Neuron (in vitro differentiated cells): ENCODE data around the gene PPP1R15A.
A peak's percentile ranks its signal among the peaks of the same experiment; 100 is the strongest.
"Not testable (repeated sequence)": the region's sequence is repeated elsewhere in the genome, so short reads cannot be mapped to it uniquely, and the experiment has no call there.

Source experiments
- H2AFZ ChIP-seq: one replicate; pipeline ENCODE4 v1.6.1; 2013; ENCODE audit warnings: low read depth, mild to moderate bottlenecking, inconsistent platforms, low read length, moderate library complexity
- H3K27me3 ChIP-seq: one replicate; pipeline ENCODE4 v1.6.1; 2013; ENCODE audit warnings: low read length; ENCODE audit not compliant: insufficient read depth
- H3K36me3 ChIP-seq: one replicate; pipeline ENCODE4 v1.6.1; 2013; ENCODE audit warnings: low read length; ENCODE audit not compliant: insufficient read depth
- H3K4me1 ChIP-seq: one replicate; pipeline ENCODE4 v1.6.1; 2013; ENCODE audit warnings: low read length; ENCODE audit not compliant: insufficient read depth
- H3K4me3 ChIP-seq: 2 replicates; pipeline ENCODE4 v1.5.1; 2013; ENCODE audit warnings: mild to moderate bottlenecking, low read length, moderate library complexity
- H3K9me3 ChIP-seq: one replicate; pipeline ENCODE4 v1.6.1; 2013; ENCODE audit warnings: low read length

PPP1R15A gene

DNA sequence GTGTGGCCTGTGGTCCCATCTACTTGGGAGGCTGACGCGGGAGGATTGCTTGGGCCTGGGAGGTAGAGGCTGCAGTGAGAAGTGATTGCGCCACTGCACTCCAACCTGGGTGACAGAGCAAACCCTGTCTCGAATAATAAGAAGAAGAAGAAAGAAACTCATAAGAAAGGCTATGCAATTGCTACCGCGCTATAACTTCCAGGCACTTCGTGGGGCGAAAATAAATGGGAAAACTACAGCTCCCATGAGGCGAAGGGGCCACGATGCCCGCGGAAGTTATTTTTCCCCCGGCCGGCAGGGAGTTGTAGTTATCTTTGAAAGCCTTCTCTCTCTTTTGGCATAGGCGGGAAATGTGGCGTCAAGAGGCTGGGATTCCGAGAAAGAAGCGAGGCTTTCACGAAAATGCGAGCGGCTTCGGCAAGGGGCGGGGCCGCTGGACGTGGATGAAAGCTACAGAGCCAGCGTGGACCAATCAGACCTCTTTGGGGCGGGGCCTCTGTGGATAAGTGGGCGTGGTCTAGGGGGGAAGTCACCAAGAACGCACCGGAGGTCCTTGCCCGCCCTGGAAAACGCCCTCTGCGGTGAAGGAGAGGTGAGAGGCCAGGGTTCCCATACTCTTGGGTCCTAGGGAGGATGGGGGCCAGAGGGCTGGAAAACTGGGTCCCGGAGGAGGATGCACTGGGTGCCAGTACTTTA, 27.7 kb downstream of the PPP1R15A start, which contains the start of gene NUCB1:
Gene NUCB1, plus strand, starts transcription at position 532 of the 696 bp plus-strand sequence. CDS start 485 bp downstream, outside the sequence.
- H2AFZ ChIP-seq: peak within 1 kb of the TSS; percentile 53
- peaks cover 5% of the 10 kb centered on the region for H3K4me1 ChIP-seq
- H3K36me3 ChIP-seq: peaks cover 19% of the 10 kb centered on the region
- H3K9me3 ChIP-seq: no peaks in the 10 kb centered on the region
- H3K27me3 ChIP-seq: no peaks in the 10 kb centered on the region
- peak within 1 kb of the TSS; percentile 90 for H3K4me3 ChIP-seq

DNA sequence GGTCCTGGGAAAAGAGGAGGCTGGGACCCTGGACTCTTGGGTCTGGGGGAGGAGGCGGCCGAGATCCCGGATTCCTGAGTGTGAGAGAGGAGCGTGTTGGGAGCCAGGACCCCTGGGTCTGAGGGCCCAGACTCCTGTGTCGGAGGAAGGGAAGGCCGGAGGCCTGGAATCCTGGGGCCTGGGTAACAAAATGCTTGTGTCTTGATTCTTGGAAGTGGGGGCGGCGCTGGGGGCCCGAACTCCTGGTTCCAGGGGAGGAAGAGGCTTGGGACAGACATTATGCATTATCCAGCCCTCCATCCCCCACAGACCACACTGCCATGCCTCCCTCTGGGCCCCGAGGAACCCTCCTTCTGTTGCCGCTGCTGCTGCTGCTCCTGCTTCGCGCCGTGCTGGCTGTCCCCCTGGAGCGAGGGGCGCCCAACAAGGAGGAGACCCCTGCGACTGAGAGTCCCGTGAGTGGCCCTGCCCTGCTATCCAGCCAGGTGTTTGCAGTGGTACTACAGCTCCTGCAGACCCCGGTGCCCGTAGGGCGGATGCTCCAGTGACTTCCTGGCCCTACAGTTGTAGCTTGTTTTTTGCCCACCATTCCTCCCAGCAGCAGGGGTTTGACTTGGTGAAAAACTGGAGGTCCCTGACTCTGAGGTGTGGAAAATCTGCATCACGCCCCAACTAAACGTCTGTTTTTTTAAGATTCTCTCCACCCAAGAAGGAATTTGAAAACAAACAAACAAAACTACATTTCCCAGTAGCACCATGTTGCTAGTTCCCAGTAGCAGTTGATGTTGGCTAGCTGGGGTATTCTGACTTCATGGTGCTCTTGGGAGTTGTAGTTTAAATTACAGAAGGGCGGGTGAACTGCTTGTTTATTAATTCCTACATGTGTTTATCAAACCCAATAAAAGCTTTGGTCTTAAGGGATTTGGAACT, 28.5 kb downstream of the PPP1R15A start:
- H3K4me1 ChIP-seq: peaks cover 5% of the 10 kb centered on the region

DNA sequence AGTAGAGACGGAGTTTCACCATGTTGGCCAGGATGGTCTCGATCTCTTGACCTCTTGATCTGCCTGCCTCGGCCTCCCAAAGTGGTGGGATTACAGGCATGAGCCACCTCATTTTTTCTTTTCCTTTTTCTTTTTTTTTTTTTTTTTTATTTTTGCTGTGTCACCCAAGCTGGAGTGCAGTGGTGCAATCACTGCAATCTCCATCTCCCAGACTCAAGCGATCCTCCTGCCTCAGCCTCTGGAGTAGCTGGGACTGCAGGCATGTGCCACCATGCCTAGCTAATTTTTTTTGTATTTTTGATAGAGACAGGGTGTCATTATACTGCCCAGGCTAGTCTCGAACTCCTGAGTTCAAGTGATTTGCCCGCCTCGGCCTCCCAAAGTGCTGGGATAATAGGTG, 30.1 kb downstream of the PPP1R15A start:
- not testable (repeated sequence) for H3K4me3 ChIP-seq

More for the DNA sequence above, 28.5 kb downstream of the PPP1R15A start:
- H3K36me3 ChIP-seq: peaks cover 26% of the 10 kb centered on the region
- H3K4me3 ChIP-seq: peak overlapping the region; percentile 90
- H2AFZ ChIP-seq: peak overlapping the region; percentile 20
- no peaks in the 10 kb centered on the region for H3K9me3 ChIP-seq
- no peaks in the 10 kb centered on the region for H3K27me3 ChIP-seq

DNA sequence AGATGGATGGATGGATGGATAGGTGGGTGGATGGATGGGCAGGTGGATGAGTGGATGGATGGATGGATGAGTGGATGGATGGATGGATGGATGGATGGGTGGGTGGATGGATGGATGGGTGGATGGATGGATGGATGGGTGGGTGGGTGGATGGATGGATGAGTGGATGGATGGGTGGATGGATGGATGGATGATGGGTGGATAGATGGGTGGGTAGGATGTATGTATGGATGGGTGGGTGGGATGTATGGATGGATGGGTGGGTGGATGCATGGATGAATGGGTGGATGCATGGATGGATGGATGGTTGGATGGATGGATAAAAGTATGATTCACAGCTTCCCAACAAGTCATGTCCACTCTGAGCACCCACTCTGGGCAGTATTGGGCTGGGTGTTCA, 31.6 kb downstream of the PPP1R15A start:
- not testable (repeated sequence) for H3K4me1 ChIP-seq, H3K27me3 ChIP-seq, H3K4me3 ChIP-seq, H3K9me3 ChIP-seq, H2AFZ ChIP-seq
- peaks cover 42% of the 10 kb centered on the region for H3K36me3 ChIP-seq

More for the DNA sequence above, 30.1 kb downstream of the PPP1R15A start:
- not testable (repeated sequence) for H3K27me3 ChIP-seq, H3K9me3 ChIP-seq, H2AFZ ChIP-seq, H3K4me1 ChIP-seq
- H3K36me3 ChIP-seq: peaks cover 31% of the 10 kb centered on the region

DNA sequence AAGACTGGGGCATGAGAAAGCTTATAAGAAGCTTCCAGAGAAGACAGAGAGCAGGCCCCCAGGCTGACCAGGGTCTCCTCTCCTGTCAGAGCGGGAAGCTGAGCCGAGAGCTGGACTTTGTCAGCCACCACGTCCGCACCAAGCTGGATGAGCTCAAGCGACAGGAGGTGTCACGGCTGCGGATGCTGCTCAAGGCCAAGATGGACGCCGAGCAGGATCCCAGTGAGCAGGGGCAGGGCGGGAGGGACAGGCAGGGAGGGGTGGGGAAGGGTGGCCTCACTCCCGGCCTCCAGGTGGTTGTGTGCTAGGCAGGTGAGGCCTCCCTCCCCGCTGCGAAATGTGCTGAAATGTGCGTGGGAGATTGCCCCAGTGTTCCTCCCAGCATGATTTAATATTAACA, 33.4 kb downstream of the PPP1R15A start:
- Histone ChIP-seq H3K4me1 (peaks cover 4% of the 10 kb centered on the region), H3K36me3 (peaks cover 52% of the 10 kb centered on the region), H2AFZ (no peak overlapping the region), H3K27me3 (no peaks in the 10 kb centered on the region), H3K9me3 (no peaks in the 10 kb centered on the region), H3K4me3 (no peak overlapping the region)

DNA sequence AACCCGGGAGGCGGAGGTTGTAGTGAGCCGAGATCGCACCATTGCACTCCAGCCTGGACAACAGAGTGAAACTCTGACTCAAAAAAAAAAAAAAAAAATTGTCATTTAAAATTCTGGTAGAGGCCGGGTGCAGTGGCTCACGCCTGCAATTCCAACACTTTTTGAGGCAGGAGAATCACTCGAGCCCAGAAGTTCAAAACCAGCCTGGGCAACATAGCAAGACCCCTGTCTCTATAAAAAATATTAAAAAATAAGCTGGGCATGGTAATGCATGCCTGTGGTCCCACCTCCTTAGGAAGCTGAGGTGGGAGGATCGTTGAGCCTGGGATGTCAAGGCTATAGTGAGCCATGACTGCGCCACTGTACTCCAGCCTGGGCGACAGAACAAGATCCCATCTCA, 34.1 kb downstream of the PPP1R15A start:
- Histone ChIP-seq H3K27me3 (no peaks in the 10 kb centered on the region), H3K4me1 (no peaks in the 10 kb centered on the region), H3K36me3 (peaks cover 57% of the 10 kb centered on the region)

DNA sequence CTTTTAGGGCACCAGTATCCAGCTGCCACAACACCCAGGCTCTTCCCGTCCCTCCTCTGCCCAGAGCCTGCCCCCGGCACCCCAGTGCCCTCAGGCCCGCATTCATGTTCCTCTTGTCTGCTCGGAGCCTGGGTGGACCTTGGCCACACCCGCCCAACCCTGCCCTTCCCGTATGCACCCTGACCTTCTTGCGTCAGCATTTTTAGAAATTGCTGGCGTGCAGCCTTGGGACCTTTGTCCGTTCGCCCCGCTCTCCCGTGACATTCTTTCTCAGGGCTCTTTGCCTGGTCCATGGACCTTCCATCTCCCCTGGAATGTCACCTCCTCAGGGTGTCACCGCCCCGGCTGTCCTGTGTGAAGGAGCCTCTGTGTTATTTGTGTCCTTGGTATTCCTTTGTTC, 35.5 kb downstream of the PPP1R15A start:
- peaks cover 61% of the 10 kb centered on the region for H3K36me3 ChIP-seq
- H2AFZ ChIP-seq: no peak overlapping the region

More for the DNA sequence above, 34.1 kb downstream of the PPP1R15A start:
- Histone ChIP-seq H3K9me3 (no peaks in the 10 kb centered on the region), H2AFZ (no peak overlapping the region), H3K4me3 (no peak overlapping the region)

DNA sequence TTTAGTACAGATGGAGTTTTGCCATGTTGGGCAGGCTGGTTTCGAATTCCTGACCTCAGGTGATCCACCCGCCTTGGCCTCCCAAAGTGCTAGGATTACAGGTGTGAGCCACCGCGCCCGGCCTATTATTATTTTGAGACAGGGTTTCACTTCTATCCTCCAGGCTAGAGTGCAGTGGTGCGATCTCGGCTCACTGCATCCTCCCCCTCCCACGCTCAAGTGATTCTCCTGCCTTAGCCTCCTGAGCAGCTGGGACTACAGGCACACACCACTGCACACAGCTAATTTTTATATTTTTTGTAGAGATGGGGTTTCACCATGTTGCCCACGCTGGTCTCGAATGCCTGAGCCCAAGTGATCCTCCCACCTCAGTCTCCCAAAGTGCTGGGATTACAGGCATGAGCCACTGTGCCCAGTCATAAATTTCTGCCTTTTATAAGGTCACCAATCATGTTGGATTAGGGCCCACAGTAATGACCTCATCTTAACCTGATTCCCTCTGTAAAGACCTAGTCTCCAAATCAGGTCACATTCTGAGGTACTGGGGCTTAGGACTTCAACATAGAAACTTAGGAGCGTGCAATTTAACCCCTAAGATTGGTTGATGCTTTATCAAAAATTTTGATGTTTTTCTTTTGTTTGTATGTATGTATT, 37.3 kb downstream of the PPP1R15A start:
- not testable (repeated sequence) for H3K9me3 ChIP-seq, H2AFZ ChIP-seq
- H3K36me3 ChIP-seq: peaks cover 70% of the 10 kb centered on the region

More for the DNA sequence above, 35.5 kb downstream of the PPP1R15A start:
- Histone ChIP-seq H3K9me3 (no peaks in the 10 kb centered on the region), H3K4me3 (no peak overlapping the region), H3K4me1 (no peaks in the 10 kb centered on the region), H3K27me3 (no peaks in the 10 kb centered on the region)

DNA sequence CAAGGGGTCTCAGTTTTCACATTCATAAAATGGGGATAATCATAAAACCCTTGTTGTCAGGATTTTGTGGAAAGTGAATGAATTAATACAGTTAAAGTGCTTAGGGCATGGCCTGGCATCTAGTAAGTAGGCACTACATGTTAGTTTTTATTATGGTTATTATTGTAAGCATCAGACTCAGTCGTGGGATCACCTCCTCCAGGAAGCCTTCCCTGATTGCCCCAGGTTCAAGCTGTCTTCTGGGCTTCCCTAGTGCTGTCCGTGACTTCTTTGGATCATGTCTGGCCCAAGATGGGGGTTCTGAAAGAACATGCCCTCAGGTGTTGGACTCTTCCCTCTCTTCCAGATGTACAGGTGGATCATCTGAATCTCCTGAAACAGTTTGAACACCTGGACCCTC, 38.6 kb downstream of the PPP1R15A start:
- no peaks in the 10 kb centered on the region for H3K4me1 ChIP-seq
- no peaks in the 10 kb centered on the region for H3K27me3 ChIP-seq
- no peaks in the 10 kb centered on the region for H3K9me3 ChIP-seq
- no peak overlapping the region for H3K4me3 ChIP-seq
- no peak overlapping the region for H2AFZ ChIP-seq
- H3K36me3 ChIP-seq: peaks cover 64% of the 10 kb centered on the region

More for the DNA sequence above, 37.3 kb downstream of the PPP1R15A start:
- not testable (repeated sequence) for H3K4me3 ChIP-seq, H3K4me1 ChIP-seq, H3K27me3 ChIP-seq

DNA sequence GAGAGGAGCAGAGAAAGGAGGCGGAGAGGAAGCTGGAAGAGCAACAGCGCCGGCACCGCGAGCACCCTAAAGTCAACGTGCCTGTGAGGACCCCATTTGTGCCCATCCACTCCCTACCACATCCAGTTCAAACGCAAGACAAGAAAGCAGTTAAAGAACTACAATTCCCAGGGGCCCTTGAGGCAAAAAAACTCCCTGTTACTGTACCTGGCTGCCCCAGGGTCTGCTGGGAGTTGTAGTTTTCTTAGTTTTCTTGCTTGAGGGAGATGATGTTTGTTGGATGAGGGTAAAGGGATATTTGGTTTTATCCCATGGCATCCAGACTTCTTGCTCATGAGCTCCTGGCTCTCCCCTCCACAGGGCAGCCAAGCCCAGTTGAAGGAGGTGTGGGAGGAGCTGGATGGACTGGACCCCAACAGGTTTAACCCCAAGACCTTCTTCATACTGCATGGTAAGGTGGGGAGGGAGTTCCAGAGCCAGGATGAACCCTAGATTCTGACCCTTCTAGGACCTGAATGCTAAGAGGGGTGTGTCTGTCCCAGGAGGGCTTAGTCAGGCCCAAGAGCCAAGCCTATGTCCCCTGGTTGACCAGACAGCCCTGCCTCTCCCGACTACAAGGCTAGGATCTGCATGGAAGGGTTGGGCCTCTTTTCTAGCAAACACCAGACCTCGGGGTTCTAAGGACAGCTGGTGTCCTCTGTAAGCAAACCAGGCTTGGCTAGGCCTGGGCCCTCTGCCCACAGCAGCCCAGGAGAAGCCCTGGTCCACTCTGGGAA, 41.1 kb downstream of the PPP1R15A start:
- no peak overlapping the region for H2AFZ ChIP-seq
- no peaks in the 10 kb centered on the region for H3K27me3 ChIP-seq
- peaks cover 65% of the 10 kb centered on the region for H3K36me3 ChIP-seq

DNA sequence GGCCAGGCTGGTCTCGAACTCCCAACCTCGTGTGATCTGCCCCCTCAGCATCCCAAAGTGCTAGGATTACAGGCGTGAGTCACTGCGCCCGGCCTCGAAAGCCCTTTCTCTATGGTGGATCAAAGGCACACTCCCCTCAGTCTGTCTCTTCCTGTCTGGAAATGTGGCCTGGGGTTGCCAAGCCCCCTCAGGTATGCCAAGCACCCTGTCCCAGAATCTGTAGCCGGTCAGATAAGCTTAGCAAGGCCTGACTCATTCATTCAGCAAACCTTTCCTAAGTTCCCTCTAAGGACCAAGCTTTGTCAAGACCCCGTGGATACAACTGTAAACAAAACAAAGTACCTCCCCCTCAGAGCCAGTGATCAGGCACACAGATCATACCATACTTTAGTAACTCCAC, 42.0 kb downstream of the PPP1R15A start:
- H2AFZ ChIP-seq: no peak overlapping the region

More for the DNA sequence above, 41.1 kb downstream of the PPP1R15A start:
- Histone ChIP-seq H3K9me3 (no peaks in the 10 kb centered on the region), H3K4me1 (no peaks in the 10 kb centered on the region), H3K4me3 (no peak overlapping the region)

DNA sequence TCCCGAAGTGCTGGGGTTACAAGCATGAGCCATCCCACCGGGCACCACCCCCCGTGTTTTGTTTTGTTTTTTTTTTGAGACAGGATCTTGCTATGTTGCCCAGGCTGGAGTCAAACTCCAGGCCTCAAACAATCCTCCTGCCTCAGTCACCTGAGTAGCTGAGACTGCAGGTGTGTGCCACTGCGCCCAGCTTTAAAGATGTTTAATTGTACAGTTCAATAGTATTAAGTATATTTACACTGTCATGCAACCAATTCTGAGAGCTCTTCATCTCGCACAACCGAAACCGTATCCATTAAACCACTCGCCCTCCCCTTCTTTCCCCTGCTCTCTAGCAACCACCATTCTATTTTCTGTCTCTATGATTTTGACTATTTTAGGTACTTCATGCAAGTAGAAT, 43.5 kb downstream of the PPP1R15A start:
- Histone ChIP-seq H3K4me1 (no peaks in the 10 kb centered on the region), H3K9me3 (no peaks in the 10 kb centered on the region), H3K36me3 (peaks cover 65% of the 10 kb centered on the region)

More for the DNA sequence above, 42.0 kb downstream of the PPP1R15A start:
- H3K4me1 ChIP-seq: no peaks in the 10 kb centered on the region
- H3K27me3 ChIP-seq: no peaks in the 10 kb centered on the region
- no peak overlapping the region for H3K4me3 ChIP-seq
- H3K36me3 ChIP-seq: peaks cover 67% of the 10 kb centered on the region
- H3K9me3 ChIP-seq: no peaks in the 10 kb centered on the region

More for the DNA sequence above, 43.5 kb downstream of the PPP1R15A start:
- Histone ChIP-seq H3K27me3 (no peaks in the 10 kb centered on the region), H3K4me3 (no peak overlapping the region), H2AFZ (no peak overlapping the region)
